ACC112 (cell line): ENCODE results near the gene IMMP2L.

Experiments used
- H2AFZ ChIP-seq: fragments of 200-600 bp; sonication (generic); one replicate; pipeline ENCODE4 v1.6.0; 2017; ENCODE audit warnings: antibody characterized with exemption, low read length; ENCODE audit not compliant: unreplicated experiment
- H3K27ac ChIP-seq: fragments of 200-600 bp; sonication (generic); 2 replicates; pipeline ENCODE4 v1.5.1; 2014; ENCODE audit warnings: low read depth, mild to moderate bottlenecking, antibody characterized with exemption, low read length, moderate library complexity
- H3K27me3 ChIP-seq: fragments of 200-600 bp; sonication (generic); 2 replicates; pipeline ENCODE4 v1.6.1; 2014; ENCODE audit warnings: mild to moderate bottlenecking, antibody characterized with exemption, low read length, moderate library complexity, mixed read lengths; ENCODE audit not compliant: insufficient read depth
- H3K36me3 ChIP-seq: fragments of 200-600 bp; sonication (generic); 2 replicates; pipeline ENCODE4 v1.6.1; 2016; ENCODE audit warnings: mild to moderate bottlenecking, antibody characterized with exemption, low read length, moderate library complexity, mixed read lengths; ENCODE audit not compliant: insufficient read depth
- H3K4me1 ChIP-seq: fragments of 200-600 bp; sonication (generic); one replicate; pipeline ENCODE4 v1.6.1; 2016; ENCODE audit warnings: low read length, mixed read lengths; ENCODE audit not compliant: insufficient read depth, unreplicated experiment, control insufficient read depth
- H3K4me3 ChIP-seq: fragments of 200-600 bp; sonication (generic); 2 replicates; pipeline ENCODE4 v1.5.1; 2014; ENCODE audit warnings: mild to moderate bottlenecking, low read depth, low read length
- H3K79me2 ChIP-seq: fragments of 200-600 bp; sonication (generic); one replicate; pipeline ENCODE4 v1.6.0; 2016; ENCODE audit warnings: low read length; ENCODE audit not compliant: control insufficient read depth, unreplicated experiment, insufficient read depth

IMMP2L gene

GRCh38 chr7:111202321-111202720 lies 360.0 kb downstream of the IMMP2L start:
- Histone ChIP-seq H3K79me2 (no peaks in the 10 kb centered on the region), H3K4me3 (no peak overlapping the region), H2AFZ (no peak overlapping the region), H3K36me3 (no peaks in the 10 kb centered on the region), H3K4me1 (peaks cover 24% of the 10 kb centered on the region), H3K27me3 (no peaks in the 10 kb centered on the region), H3K27ac (no peak overlapping the region)

GRCh38 chr7:111199643-111200042 lies 362.6 kb downstream of the IMMP2L start:
- Histone ChIP-seq H3K27me3 (no peaks in the 10 kb centered on the region), H3K36me3 (no peaks in the 10 kb centered on the region), H3K79me2 (no peaks in the 10 kb centered on the region), H2AFZ (peak overlapping the region; percentile 18), H3K4me1 (peaks cover 26% of the 10 kb centered on the region), H3K27ac (no peak overlapping the region), H3K4me3 (no peak overlapping the region)

DNA sequence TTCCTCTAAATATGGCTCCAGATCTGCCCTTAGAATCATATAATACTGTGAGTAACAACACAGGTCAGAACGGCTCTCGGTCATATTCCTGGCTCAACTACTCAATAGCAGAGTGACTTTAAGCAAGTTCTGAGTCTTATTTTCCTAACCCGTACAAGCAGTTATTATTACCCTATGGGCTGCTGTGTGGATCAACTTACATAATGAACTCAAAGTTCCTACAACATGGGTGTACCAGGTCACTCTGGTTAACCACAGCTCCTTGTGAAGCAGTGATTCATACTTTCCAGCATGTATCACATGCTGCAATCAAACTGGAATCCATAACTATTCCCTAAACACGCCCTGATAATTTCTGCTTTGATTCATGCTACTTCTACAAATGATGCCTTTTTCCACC lies 364.0 kb downstream of the IMMP2L start:
- H2AFZ ChIP-seq: peak overlapping the region; percentile 40

DNA sequence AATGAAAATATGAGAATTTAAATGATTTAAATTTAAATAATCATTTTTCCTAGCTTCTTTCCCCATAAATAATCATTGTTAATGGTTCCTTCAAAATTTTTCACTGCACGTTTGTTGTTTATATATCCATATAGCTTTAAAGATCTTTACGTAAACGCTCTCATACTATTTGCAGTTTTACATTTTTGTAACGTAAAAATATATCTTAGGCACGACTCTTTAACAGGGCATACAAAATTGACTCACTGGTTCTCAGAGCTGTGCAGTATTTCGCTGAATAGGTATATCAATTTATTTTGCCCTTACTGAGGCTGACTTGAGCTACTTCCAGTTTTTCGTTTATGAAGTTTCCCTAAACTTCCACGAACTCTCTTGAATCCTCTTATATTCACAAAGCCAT lies 365.6 kb downstream of the IMMP2L start:
- no peaks in the 10 kb centered on the region for H3K36me3 ChIP-seq
- H3K79me2 ChIP-seq: no peaks in the 10 kb centered on the region
- H3K27ac ChIP-seq: no peak overlapping the region
- H3K4me1 ChIP-seq: peaks cover 26% of the 10 kb centered on the region
- no peak overlapping the region for H2AFZ ChIP-seq
- no peak overlapping the region for H3K4me3 ChIP-seq
- no peaks in the 10 kb centered on the region for H3K27me3 ChIP-seq

More for the DNA sequence above, 364.0 kb downstream of the IMMP2L start:
- no peaks in the 10 kb centered on the region for H3K27me3 ChIP-seq
- peak overlapping the region; percentile 41 for H3K4me3 ChIP-seq
- H3K27ac ChIP-seq: peak overlapping the region; percentile 83
- peaks cover 26% of the 10 kb centered on the region for H3K4me1 ChIP-seq
- H3K36me3 ChIP-seq: no peaks in the 10 kb centered on the region
- no peaks in the 10 kb centered on the region for H3K79me2 ChIP-seq

- no peaks in the 10 kb centered on the region for H3K36me3 ChIP-seq
- no peak overlapping the region for H3K4me3 ChIP-seq
- H3K4me1 ChIP-seq: peaks cover 7% of the 10 kb centered on the region
- no peak overlapping the region for H3K27ac ChIP-seq
- no peaks in the 10 kb centered on the region for H3K27me3 ChIP-seq
- no peak overlapping the region for H2AFZ ChIP-seq
- H3K79me2 ChIP-seq: no peaks in the 10 kb centered on the region
Observed at GRCh38 chr7:111192614-111193413, 369.5 kb downstream of the IMMP2L start.

DNA sequence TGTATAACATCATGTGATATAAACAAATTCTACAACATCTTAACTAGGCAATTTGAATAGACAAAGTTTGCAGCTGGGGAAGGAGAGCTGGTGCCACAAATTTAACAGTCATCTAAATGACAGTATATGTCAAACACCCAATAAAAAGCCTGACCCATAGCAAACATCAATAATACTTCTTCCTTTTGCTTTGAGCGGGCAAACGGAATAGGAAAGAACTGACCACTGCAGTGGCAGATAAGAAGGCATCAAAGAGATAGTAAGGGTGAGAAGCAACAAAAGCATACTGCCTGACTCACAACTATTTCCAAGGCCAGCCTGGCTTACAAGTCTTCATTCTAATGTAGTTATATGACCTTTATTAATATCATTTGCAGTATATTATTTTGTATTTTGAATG lies 371.5 kb downstream of the IMMP2L start:
- Histone ChIP-seq H3K4me1 (no peaks in the 10 kb centered on the region), H3K79me2 (no peaks in the 10 kb centered on the region), H2AFZ (no peak overlapping the region), H3K36me3 (no peaks in the 10 kb centered on the region), H3K4me3 (no peak overlapping the region), H3K27me3 (no peaks in the 10 kb centered on the region), H3K27ac (no peak overlapping the region)

DNA sequence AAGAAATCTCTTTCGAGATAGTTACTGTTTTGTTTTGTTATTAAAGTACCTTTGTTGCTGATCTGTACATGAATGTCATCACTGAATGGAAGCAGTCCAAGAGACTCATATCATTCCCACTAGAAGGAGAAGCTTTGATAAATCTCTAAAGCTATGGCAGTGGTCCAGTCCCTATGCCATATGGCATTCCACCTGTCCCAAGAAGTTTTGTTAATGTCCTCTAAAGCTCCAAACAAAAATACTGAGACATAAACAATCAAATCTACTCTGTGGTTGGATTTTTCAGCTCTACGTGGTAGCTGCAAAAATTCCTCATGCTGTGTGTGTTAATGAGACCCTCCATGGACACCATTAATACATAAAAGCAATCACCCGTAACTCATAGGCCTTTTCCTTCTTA lies 377.3 kb downstream of the IMMP2L start:
- no peak overlapping the region for H3K4me3 ChIP-seq
- no peak overlapping the region for H2AFZ ChIP-seq
- no peaks in the 10 kb centered on the region for H3K27me3 ChIP-seq
- H3K4me1 ChIP-seq: no peaks in the 10 kb centered on the region
- no peaks in the 10 kb centered on the region for H3K79me2 ChIP-seq
- H3K27ac ChIP-seq: no peak overlapping the region
- no peaks in the 10 kb centered on the region for H3K36me3 ChIP-seq

DNA sequence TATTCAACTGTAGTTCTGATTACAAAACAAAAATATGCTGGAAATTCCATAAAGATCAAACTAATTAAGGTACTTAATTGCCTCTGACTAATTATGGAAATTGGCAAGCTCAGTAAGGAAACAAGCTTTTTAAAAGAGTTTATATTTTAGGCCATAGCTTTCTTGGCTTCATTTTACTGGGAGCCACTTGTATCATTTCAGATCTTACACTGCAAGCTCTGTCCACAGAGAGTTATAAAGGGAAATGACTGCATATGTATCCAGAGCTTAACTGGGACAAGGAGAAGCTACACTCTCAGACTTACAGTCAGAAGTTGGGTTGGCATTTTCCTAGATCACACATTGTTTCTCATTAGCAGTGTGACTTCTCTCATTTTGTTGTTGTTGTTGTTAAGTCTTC lies 379.0 kb downstream of the IMMP2L start:
- H3K36me3 ChIP-seq: no peaks in the 10 kb centered on the region
- no peak overlapping the region for H3K4me3 ChIP-seq
- no peak overlapping the region for H2AFZ ChIP-seq
- no peak overlapping the region for H3K27ac ChIP-seq
- H3K79me2 ChIP-seq: no peaks in the 10 kb centered on the region
- no peaks in the 10 kb centered on the region for H3K27me3 ChIP-seq
- H3K4me1 ChIP-seq: no peaks in the 10 kb centered on the region

DNA sequence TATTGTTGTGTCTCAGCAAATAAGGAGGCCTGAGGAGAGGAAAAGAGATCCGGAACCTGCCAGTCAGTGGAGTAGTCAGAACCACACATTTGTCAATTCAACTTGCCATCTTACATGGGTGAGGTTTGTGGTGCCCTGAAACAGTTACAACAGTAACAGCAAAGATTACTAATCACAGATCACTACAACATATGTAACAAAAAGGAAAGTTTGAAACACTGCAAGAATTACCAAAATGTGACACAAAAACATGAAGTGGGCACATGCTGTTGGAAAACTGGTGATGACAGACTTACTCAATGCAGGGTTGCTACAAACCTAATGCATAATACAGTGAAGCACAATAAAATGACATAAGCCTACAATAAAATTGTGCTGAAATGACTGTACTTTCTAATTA lies 382.0 kb downstream of the IMMP2L start:
- Histone ChIP-seq H3K27ac (no peak overlapping the region), H3K79me2 (no peaks in the 10 kb centered on the region), H3K27me3 (no peaks in the 10 kb centered on the region), H3K36me3 (no peaks in the 10 kb centered on the region), H3K4me1 (no peaks in the 10 kb centered on the region), H3K4me3 (no peak overlapping the region), H2AFZ (no peak overlapping the region)

GRCh38 chr7:111175908-111176441 lies 386.3 kb downstream of the IMMP2L start:
- Histone ChIP-seq H3K4me3 (no peak overlapping the region), H3K27me3 (no peaks in the 10 kb centered on the region), H3K36me3 (no peaks in the 10 kb centered on the region), H3K27ac (no peak overlapping the region), H2AFZ (no peak overlapping the region), H3K79me2 (no peaks in the 10 kb centered on the region), H3K4me1 (no peaks in the 10 kb centered on the region)

DNA sequence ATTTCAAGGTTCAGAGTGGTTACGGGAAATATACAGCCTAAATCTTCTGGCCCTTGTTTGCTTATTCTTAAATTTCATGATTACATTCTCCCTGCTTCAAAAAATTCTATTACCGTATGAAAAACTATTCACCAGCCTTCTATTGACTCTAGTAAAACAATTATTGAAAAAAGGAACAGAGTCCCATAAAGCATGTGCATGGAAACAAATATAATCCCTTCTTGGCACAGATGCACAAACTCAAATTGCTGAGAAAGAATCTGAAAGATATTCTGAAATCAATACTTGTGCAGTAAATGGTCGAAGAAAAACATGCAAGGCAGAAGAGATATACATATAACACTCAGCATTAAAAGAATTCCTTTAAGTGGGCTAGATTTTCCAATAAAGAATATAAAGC lies 387.8 kb downstream of the IMMP2L start:
- no peak overlapping the region for H2AFZ ChIP-seq
- H3K4me3 ChIP-seq: no peak overlapping the region
- no peaks in the 10 kb centered on the region for H3K79me2 ChIP-seq
- no peak overlapping the region for H3K27ac ChIP-seq
- H3K27me3 ChIP-seq: no peaks in the 10 kb centered on the region
- H3K36me3 ChIP-seq: no peaks in the 10 kb centered on the region
- H3K4me1 ChIP-seq: no peaks in the 10 kb centered on the region
